ENCODE data around the gene UBXN2A.

UBXN2A gene

GRCh38 chr2:24022324-24022974 lies 82.2 kb downstream of the UBXN2A start:
- H3K4me3 ChIP-seq (ENCODE audit: control insufficient read depth, low read depth, low read length) = no peak overlapping the region
- TF ChIP-seq, protein P1, sequence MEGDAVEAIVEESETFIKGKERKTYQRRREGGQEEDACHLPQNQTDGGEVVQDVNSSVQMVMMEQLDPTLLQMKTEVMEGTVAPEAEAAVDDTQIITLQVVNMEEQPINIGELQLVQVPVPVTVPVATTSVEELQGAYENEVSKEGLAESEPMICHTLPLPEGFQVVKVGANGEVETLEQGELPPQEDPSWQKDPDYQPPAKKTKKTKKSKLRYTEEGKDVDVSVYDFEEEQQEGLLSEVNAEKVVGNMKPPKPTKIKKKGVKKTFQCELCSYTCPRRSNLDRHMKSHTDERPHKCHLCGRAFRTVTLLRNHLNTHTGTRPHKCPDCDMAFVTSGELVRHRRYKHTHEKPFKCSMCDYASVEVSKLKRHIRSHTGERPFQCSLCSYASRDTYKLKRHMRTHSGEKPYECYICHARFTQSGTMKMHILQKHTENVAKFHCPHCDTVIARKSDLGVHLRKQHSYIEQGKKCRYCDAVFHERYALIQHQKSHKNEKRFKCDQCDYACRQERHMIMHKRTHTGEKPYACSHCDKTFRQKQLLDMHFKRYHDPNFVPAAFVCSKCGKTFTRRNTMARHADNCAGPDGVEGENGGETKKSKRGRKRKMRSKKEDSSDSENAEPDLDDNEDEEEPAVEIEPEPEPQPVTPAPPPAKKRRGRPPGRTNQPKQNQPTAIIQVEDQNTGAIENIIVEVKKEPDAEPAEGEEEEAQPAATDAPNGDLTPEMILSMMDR (conservative IDR thresholded peaks at IDR 0.05; ENCODE audit: control insufficient read depth, insufficient read depth, low read depth, low read length) = no peak
- DNase-seq (ENCODE audit: low read depth) = no peak

DNA sequence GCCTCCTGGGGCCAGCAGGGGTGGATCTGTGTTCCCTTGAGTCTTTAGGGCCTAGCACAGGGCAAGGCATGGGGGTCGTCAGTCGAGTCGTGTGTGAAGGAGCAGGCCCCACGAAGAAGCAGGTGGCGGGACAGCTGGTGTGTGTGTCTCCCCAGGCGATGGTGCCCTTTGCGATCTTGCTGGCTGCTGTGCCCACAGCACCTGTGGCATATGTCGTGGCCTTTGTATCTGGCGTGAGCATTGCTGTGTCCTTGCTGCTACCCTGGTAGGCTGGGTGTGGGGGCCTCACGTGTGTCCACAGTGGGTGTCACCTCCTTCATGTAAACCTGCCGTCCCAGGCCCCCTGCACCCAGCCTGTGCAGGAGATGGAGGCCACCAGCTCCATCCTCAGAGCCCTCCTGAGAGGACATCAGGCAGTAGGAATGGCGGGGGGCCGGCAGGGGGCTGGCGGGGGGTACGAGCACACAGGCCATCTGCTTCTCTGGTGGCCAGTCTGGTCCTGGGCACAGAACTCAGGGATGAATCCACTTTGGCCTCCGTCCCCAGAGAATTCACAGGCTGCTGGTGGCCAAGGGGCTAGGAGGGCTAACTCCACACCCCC lies 82.8 kb downstream of the UBXN2A start:
- H3K4me3 ChIP-seq (ENCODE audit: control insufficient read depth, low read depth, low read length) = no peak overlapping the region
- no peak for DNase-seq (ENCODE audit: low read depth)
- TF ChIP-seq, protein P1 (conservative IDR thresholded peaks at IDR 0.05; ENCODE audit: control insufficient read depth, insufficient read depth, low read depth, low read length) = no peak

- TF ChIP-seq, protein P1 (conservative IDR thresholded peaks at IDR 0.05; ENCODE audit: control insufficient read depth, insufficient read depth, low read depth, low read length) = peak; percentile 51
- H3K4me3 ChIP-seq (ENCODE audit: control insufficient read depth, low read depth, low read length) = no peak overlapping the region
- DNase-seq (ENCODE audit: low read depth) = peak; percentile 59
These were observed 83.8 kb downstream of the UBXN2A start for GRCh38 chr2:24024018-24024417.

DNA sequence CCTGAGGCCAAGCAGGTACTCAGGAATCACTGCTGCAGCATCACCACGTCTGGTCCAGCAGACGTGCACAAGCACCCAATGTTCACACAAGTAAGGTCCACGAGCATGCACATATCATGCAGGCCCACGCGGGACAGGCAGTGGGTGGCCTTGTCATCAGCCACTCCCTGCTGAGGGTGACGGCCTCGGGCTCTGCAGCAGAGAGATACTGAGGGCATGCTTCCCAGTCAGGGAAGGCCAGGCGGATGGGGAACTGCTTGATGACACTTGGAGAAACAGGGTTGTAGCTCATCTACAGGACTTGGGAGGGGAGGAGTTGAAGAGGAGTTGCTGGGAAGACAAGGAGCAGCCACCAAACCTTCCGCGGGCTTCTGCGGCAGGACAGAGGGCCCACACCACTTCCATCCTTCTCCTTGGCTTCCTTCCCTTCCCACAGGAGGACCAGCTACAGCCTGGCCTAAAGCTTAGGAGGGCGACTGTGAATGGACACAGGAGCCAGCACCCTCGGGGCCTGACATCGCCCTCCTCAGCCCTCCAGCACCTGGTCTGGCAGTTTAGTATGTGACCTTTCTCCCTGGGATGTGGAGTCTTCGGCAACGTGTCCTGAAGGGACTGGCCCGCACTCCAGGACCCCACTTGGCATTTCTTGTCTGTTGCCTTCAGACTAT lies 84.9 kb downstream of the UBXN2A start:
- DNase-seq (ENCODE audit: low read depth) = no peak
- H3K4me3 ChIP-seq (ENCODE audit: control insufficient read depth, low read depth, low read length) = no peak overlapping the region
- TF ChIP-seq, protein P1 (conservative IDR thresholded peaks at IDR 0.05; ENCODE audit: control insufficient read depth, insufficient read depth, low read depth, low read length) = no peak

- H3K4me3 ChIP-seq (ENCODE audit: control insufficient read depth, low read depth, low read length) = no peak overlapping the region
- TF ChIP-seq, protein P1 (conservative IDR thresholded peaks at IDR 0.05; ENCODE audit: control insufficient read depth, insufficient read depth, low read depth, low read length) = no peak
- no peak for DNase-seq (ENCODE audit: low read depth)
These were observed 86.0 kb downstream of the UBXN2A start for GRCh38 chr2:24026233-24026632.

DNA sequence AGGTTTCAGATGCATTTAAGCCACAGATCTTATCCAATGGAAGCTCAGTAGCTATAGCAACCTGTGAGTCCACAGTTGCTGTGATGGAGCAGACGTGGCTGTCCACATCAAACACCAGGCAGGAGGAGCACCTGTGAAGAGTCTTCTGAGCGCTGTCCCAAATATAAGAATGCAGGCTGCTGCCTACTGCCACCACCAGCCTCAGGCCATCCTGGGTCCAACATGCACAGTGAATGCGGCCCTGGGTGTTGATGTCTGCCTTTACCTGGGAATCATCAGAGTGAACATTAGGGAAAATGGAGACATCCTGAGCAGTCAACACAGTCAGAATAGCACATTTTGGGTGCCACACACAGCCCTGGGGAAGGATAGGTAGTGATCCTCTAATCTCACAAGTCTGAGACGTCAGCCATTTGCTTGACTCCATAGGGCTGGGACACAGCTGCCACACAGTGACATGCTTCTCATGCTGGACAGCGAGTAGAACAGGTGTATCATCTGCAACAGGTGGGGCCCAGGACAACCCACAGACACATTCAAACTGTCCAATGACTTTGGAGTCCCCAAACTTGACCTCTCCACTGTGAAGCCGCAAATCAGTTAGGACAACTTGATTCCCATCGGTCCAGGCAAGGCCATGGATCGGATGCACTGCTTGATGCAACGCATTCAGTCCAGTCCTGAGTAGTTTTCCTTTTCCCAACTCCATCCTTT lies 98.7 kb downstream of the UBXN2A start:
- TF ChIP-seq, protein P1 (conservative IDR thresholded peaks at IDR 0.05; ENCODE audit: control insufficient read depth, insufficient read depth, low read depth, low read length) = no peak
- DNase-seq (ENCODE audit: low read depth) = no peak
- H3K4me3 ChIP-seq (ENCODE audit: control insufficient read depth, low read depth, low read length) = no peak overlapping the region
